Measurements from ENCODE around the gene BAX.

BAX gene

GRCh38 chr19:48988860-48989259 lies 34.2 kb downstream of the BAX start:
- DNase-seq = no peak

GRCh38 chr19:48989701-48990291 lies 35.1 kb downstream of the BAX start:
- no peak for DNase-seq

- DNase-seq = no peak
Observed at GRCh38 chr19:48990400-48990799, 35.7 kb downstream of the BAX start.

GRCh38 chr19:48991011-48991609 lies 36.4 kb downstream of the BAX start:
- DNase-seq = no peak

GRCh38 chr19:48991873-48992580 lies 37.4 kb downstream of the BAX start:
- DNase-seq = peak; percentile 79

GRCh38 chr19:48992581-48993174 lies 38.0 kb downstream of the BAX start:
- no peak for DNase-seq

GRCh38 chr19:48993175-48994034 lies 38.7 kb downstream of the BAX start, which contains the start of the genes GYS1 and RUVBL2:
Gene GYS1, minus strand, starts transcription at chr19:48993309. Its CDS starts 197 bp downstream, at chr19:48993112.
Gene RUVBL2, plus strand, starts transcription at chr19:48993887. Its CDS starts 25 bp downstream, at chr19:48993912.
- DNase-seq = peak; percentile 100

- no peak for DNase-seq
Observed at GRCh38 chr19:48994035-48994386, 39.3 kb downstream of the BAX start.

- DNase-seq = peak; percentile 36
Observed at GRCh38 chr19:48997972-48998371, 43.3 kb downstream of the BAX start.

GRCh38 chr19:48999481-49000325 lies 45.0 kb downstream of the BAX start:
- DNase-seq = peak; percentile 65

GRCh38 chr19:49004133-49004532 lies 49.5 kb downstream of the BAX start:
- no peak for DNase-seq

GRCh38 chr19:49004964-49005614 lies 50.4 kb downstream of the BAX start:
- no peak for DNase-seq

- no peak for DNase-seq
Observed at GRCh38 chr19:49006905-49007304, 52.2 kb downstream of the BAX start.

- no peak for DNase-seq
Observed at GRCh38 chr19:49009828-49010227, 55.2 kb downstream of the BAX start.

- no peak for DNase-seq
Observed at GRCh38 chr19:49010453-49010852, 55.8 kb downstream of the BAX start.

- no peak for DNase-seq
Observed at GRCh38 chr19:49011194-49011593, 56.5 kb downstream of the BAX start.
